K562 (cell line): ENCODE results near the gene HLA-DPA1. TPM values are rescaled to one million over a fixed set of nuclear protein-coding genes. Genes with fewer than 3 reads are reported as not detected.
A peak's percentile ranks its signal among the peaks of the same experiment; 100 is the strongest.

ENCODE experiments used
- MXI1 ChIP-seq: IDR thresholded peaks from 2 replicates; pipeline ENCODE4 v1.6.1; 2011; ENCODE audit warnings: low read depth, mild to moderate bottlenecking, improper control_type of control experiment, low read length
- SMAD3 ChIP-seq: fragments of 450-650 bp; formaldehyde crosslinking; conservative IDR thresholded peaks from 2 replicates; pipeline ENCODE4 v1.4.0; 2020; ENCODE audit warnings: mild to moderate bottlenecking
- YY1 ChIP-seq, 3 experiments: IDR thresholded peaks; 2 replicates each; pipeline ENCODE4 v1.6.1; 2011; ENCODE audit warnings: low read length in 2 of 3, mild to moderate bottlenecking in 2 of 3, moderate library complexity in 2 of 3, borderline replicate concordance in 1 of 3, control low read depth in 1 of 3, low read depth in 1 of 3; ENCODE audit not compliant: insufficient read depth in 3 of 3, insufficient replicate concordance in 2 of 3, control insufficient read depth in 1 of 3, insufficient read length in 1 of 3; ENCODE audit errors: extremely low read depth in 1 of 3
- polyA plus RNA-seq, 8 experiments: library from polyadenylated mRNA; depleted of rRNA in 4 of 8; stranded (reverse) in 5 of 8; unstranded in 3 of 8; fragments of >200 nt; fragmentation: Nextera tagmentation in 2 of 8; fragmentation: Illumina TruSeq in 1 of 8; extraction: Ambion mirVana in 2 of 8; extraction: Trizol in 1 of 8; gene quantifications; 2 replicates each; pipeline versions ENCODE4 v1.2.1 to v1.2.3, GENCODE V29; 2011 to 2014; ENCODE audit warnings: inconsistent platforms in 1 of 8, missing spikeins in 1 of 8
- total RNA-seq, 7 experiments: library from RNA; depleted of rRNA in 6 of 7; stranded (reverse); fragments of >200 nt in 6 of 7; fragmentation: Illumina TruSeq in 2 of 7; extraction: Trizol in 2 of 7; gene quantifications; 2 replicates each; pipeline versions ENCODE4 v1.2.1 to v1.2.3, GENCODE V29; 2011 to 2021; ENCODE audit warnings: low replicate concordance in 1 of 7
- TF ChIP-seq, protein P1 (sequence below): fragments of 450-650 bp; IDR thresholded peaks from 2 replicates; pipeline ENCODE4 v1.6.1; 2018; ENCODE audit not compliant: partially characterized antibody
- TF ChIP-seq, protein P2 (sequence below): sonication (generic); formaldehyde crosslinking; IDR thresholded peaks from 2 replicates; pipeline ENCODE4 v1.8.1; 2023; ENCODE audit warnings: mild to moderate bottlenecking, missing genetic modification reagents
- TF ChIP-seq, protein P3 (sequence below): sonication (generic); formaldehyde crosslinking; IDR thresholded peaks from 2 replicates; pipeline ENCODE4 v1.8.0; 2022; ENCODE audit warnings: mild to moderate bottlenecking, missing genetic modification reagents
- TF ChIP-seq, protein P4 (sequence below): fragments of 250-450 bp; sonication (Bioruptor Pico); IDR thresholded peaks from 2 replicates; pipeline ENCODE4 v1.4.0; 2020; ENCODE audit warnings: mild to moderate bottlenecking, moderate library complexity, borderline replicate concordance
- TF ChIP-seq, protein P5 (sequence below): IDR thresholded peaks from 2 replicates; pipeline ENCODE4 v1.6.1; 2011; ENCODE audit warnings: borderline replicate concordance, low read depth, mild to moderate bottlenecking, moderate library complexity, low read length; ENCODE audit not compliant: insufficient read depth, poor library complexity, severe bottlenecking

Gene HLA-DPA1
- total and polyA plus RNA-seq, 9 of the 15 experiments (the other 6 are each of a cell fraction or from before 2014, with no cell fraction given): 0.23 to 0.93 (median 0.55) TPM

DNA sequence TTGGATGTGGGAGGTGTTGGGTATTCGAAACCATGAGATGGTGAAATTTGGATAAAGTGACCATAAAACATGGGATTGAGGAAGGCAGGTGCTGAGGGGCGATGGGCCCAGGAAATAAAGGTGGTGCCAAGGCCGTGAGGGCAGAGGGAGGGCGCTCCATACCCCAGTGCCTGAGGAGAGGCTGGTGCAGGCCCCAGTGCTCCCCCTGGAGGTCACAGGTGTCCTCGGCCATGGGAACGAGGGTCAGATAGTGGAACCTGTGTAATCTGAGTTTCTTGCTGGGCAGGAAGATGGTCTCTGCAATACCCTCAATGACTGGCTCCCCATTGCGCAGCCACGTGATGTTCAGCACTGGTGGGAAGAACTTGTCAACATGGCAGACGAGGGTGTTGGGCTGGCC is 18.5 kb upstream of the HLA-DPA1 start (continued):
- TF ChIP-seq, protein P1, sequence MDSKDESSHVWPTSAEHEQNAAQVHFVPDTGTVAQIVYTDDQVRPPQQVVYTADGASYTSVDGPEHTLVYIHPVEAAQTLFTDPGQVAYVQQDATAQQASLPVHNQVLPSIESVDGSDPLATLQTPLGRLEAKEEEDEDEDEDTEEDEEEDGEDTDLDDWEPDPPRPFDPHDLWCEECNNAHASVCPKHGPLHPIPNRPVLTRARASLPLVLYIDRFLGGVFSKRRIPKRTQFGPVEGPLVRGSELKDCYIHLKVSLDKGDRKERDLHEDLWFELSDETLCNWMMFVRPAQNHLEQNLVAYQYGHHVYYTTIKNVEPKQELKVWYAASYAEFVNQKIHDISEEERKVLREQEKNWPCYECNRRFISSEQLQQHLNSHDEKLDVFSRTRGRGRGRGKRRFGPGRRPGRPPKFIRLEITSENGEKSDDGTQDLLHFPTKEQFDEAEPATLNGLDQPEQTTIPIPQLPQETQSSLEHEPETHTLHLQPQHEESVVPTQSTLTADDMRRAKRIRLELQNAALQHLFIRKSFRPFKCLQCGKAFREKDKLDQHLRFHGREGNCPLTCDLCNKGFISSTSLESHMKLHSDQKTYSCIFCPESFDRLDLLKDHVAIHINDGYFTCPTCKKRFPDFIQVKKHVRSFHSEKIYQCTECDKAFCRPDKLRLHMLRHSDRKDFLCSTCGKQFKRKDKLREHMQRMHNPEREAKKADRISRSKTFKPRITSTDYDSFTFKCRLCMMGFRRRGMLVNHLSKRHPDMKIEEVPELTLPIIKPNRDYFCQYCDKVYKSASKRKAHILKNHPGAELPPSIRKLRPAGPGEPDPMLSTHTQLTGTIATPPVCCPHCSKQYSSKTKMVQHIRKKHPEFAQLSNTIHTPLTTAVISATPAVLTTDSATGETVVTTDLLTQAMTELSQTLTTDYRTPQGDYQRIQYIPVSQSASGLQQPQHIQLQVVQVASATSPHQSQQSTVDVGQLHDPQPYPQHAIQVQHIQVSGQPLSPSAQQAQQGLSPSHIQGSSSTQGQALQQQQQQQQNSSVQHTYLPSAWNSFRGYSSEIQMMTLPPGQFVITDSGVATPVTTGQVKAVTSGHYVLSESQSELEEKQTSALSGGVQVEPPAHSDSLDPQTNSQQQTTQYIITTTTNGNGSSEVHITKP: no peak
- TF ChIP-seq SMAD3 (CRISPR knock-in tag) (no peak), MXI1 (no peak), YY1 (IDR thresholded peaks at IDR 0.05; ENCODE audit: borderline replicate concordance in 1 of 3, control insufficient read depth in 1 of 3, extremely low read depth in 1 of 3, insufficient read depth in 3 of 3, insufficient read length in 1 of 3, insufficient replicate concordance in 2 of 3, low read depth in 1 of 3, low read length in 2 of 3) (peak in 1 of 3 experiments; percentile 19)
- TF ChIP-seq, protein P2, sequence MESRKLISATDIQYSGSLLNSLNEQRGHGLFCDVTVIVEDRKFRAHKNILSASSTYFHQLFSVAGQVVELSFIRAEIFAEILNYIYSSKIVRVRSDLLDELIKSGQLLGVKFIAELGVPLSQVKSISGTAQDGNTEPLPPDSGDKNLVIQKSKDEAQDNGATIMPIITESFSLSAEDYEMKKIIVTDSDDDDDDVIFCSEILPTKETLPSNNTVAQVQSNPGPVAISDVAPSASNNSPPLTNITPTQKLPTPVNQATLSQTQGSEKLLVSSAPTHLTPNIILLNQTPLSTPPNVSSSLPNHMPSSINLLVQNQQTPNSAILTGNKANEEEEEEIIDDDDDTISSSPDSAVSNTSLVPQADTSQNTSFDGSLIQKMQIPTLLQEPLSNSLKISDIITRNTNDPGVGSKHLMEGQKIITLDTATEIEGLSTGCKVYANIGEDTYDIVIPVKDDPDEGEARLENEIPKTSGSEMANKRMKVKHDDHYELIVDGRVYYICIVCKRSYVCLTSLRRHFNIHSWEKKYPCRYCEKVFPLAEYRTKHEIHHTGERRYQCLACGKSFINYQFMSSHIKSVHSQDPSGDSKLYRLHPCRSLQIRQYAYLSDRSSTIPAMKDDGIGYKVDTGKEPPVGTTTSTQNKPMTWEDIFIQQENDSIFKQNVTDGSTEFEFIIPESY (CRISPR knock-in tag): no peak
- TF ChIP-seq, protein P3, sequence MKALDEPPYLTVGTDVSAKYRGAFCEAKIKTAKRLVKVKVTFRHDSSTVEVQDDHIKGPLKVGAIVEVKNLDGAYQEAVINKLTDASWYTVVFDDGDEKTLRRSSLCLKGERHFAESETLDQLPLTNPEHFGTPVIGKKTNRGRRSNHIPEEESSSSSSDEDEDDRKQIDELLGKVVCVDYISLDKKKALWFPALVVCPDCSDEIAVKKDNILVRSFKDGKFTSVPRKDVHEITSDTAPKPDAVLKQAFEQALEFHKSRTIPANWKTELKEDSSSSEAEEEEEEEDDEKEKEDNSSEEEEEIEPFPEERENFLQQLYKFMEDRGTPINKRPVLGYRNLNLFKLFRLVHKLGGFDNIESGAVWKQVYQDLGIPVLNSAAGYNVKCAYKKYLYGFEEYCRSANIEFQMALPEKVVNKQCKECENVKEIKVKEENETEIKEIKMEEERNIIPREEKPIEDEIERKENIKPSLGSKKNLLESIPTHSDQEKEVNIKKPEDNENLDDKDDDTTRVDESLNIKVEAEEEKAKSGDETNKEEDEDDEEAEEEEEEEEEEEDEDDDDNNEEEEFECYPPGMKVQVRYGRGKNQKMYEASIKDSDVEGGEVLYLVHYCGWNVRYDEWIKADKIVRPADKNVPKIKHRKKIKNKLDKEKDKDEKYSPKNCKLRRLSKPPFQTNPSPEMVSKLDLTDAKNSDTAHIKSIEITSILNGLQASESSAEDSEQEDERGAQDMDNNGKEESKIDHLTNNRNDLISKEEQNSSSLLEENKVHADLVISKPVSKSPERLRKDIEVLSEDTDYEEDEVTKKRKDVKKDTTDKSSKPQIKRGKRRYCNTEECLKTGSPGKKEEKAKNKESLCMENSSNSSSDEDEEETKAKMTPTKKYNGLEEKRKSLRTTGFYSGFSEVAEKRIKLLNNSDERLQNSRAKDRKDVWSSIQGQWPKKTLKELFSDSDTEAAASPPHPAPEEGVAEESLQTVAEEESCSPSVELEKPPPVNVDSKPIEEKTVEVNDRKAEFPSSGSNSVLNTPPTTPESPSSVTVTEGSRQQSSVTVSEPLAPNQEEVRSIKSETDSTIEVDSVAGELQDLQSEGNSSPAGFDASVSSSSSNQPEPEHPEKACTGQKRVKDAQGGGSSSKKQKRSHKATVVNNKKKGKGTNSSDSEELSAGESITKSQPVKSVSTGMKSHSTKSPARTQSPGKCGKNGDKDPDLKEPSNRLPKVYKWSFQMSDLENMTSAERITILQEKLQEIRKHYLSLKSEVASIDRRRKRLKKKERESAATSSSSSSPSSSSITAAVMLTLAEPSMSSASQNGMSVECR (CRISPR knock-in tag): no peak
- TF ChIP-seq, protein P4, sequence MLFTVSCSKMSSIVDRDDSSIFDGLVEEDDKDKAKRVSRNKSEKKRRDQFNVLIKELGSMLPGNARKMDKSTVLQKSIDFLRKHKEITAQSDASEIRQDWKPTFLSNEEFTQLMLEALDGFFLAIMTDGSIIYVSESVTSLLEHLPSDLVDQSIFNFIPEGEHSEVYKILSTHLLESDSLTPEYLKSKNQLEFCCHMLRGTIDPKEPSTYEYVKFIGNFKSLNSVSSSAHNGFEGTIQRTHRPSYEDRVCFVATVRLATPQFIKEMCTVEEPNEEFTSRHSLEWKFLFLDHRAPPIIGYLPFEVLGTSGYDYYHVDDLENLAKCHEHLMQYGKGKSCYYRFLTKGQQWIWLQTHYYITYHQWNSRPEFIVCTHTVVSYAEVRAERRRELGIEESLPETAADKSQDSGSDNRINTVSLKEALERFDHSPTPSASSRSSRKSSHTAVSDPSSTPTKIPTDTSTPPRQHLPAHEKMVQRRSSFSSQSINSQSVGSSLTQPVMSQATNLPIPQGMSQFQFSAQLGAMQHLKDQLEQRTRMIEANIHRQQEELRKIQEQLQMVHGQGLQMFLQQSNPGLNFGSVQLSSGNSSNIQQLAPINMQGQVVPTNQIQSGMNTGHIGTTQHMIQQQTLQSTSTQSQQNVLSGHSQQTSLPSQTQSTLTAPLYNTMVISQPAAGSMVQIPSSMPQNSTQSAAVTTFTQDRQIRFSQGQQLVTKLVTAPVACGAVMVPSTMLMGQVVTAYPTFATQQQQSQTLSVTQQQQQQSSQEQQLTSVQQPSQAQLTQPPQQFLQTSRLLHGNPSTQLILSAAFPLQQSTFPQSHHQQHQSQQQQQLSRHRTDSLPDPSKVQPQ (CRISPR knock-in tag): no peak
- TF ChIP-seq, protein P5, sequence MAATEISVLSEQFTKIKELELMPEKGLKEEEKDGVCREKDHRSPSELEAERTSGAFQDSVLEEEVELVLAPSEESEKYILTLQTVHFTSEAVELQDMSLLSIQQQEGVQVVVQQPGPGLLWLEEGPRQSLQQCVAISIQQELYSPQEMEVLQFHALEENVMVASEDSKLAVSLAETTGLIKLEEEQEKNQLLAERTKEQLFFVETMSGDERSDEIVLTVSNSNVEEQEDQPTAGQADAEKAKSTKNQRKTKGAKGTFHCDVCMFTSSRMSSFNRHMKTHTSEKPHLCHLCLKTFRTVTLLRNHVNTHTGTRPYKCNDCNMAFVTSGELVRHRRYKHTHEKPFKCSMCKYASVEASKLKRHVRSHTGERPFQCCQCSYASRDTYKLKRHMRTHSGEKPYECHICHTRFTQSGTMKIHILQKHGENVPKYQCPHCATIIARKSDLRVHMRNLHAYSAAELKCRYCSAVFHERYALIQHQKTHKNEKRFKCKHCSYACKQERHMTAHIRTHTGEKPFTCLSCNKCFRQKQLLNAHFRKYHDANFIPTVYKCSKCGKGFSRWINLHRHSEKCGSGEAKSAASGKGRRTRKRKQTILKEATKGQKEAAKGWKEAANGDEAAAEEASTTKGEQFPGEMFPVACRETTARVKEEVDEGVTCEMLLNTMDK: peak; percentile 42
